Lower leg skin (tissue), 3 donors: ENCODE measurements around the gene NUTM2G.
"Not testable (repeated sequence)": the region's sequence is repeated elsewhere in the genome, so short reads cannot be mapped to it uniquely, and the experiment has no call there.

Experiments used
- POLR2A ChIP-seq, 2 donors: fragments of 450-650 bp; IDR thresholded peaks; one replicate each; pipeline ENCODE4 v1.6.1; 2016 to 2017; ENCODE audit warnings: antibody characterized with exemption in 2 of 2, mild to moderate bottlenecking in 1 of 2, moderate library complexity in 1 of 2
- TF ChIP-seq, protein P1 (sequence below), 3 donors: fragments of 450-650 bp; IDR thresholded peaks; one replicate each; pipeline ENCODE4 v1.5.1; 2016; ENCODE audit warnings: antibody characterized with exemption in 3 of 3, mild to moderate bottlenecking in 3 of 3, moderate library complexity in 2 of 3

DNA sequence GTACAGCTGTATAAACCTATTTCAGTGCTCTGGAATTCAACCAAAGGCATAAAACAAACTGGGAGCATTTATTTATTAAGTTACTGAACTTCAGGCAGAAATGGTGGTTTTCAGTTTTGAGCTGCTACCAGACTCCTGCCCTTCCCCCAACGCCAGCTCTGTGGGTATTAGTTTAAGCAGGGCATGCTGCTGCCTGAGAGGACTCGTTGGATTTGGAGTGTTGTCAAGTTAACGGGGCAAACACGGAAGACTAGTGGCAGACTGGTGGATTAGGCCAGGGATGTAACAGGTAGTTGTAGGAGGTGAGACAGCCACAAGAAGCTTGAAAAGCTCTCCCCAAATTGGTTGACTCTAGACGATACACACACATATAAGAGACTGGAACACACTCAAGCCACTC lies 38.9 kb downstream of the NUTM2G start:
- TF ChIP-seq, protein P1, sequence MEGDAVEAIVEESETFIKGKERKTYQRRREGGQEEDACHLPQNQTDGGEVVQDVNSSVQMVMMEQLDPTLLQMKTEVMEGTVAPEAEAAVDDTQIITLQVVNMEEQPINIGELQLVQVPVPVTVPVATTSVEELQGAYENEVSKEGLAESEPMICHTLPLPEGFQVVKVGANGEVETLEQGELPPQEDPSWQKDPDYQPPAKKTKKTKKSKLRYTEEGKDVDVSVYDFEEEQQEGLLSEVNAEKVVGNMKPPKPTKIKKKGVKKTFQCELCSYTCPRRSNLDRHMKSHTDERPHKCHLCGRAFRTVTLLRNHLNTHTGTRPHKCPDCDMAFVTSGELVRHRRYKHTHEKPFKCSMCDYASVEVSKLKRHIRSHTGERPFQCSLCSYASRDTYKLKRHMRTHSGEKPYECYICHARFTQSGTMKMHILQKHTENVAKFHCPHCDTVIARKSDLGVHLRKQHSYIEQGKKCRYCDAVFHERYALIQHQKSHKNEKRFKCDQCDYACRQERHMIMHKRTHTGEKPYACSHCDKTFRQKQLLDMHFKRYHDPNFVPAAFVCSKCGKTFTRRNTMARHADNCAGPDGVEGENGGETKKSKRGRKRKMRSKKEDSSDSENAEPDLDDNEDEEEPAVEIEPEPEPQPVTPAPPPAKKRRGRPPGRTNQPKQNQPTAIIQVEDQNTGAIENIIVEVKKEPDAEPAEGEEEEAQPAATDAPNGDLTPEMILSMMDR (IDR thresholded peaks at IDR 0.05), result not testable (repeated sequence)
- TF ChIP-seq POLR2A (IDR thresholded peaks at IDR 0.05), result not testable (repeated sequence)
